K562 (cell line): ENCODE data around the gene TIMP2. TPM values are rescaled to one million over a fixed set of nuclear protein-coding genes. Genes with fewer than 3 reads are reported as not detected.

ENCODE experiments used
- C11orf30 ChIP-seq: fragments of 450-650 bp; IDR thresholded peaks from 2 replicates; pipeline ENCODE4 v1.6.1; 2016; ENCODE audit warnings: low read depth, mild to moderate bottlenecking
- CBFB ChIP-seq: sonication (generic); formaldehyde crosslinking; IDR thresholded peaks from 2 replicates; pipeline ENCODE4 v1.4.0; 2020; ENCODE audit warnings: mild to moderate bottlenecking, missing genetic modification reagents
- CHD4 ChIP-seq: fragments of 200-600 bp; sonication (generic); IDR thresholded peaks from 3 replicates; pipeline ENCODE4 v1.6.1; 2012; ENCODE audit warnings: low read depth, mild to moderate bottlenecking, mixed read lengths, low read length, inconsistent platforms; ENCODE audit not compliant: insufficient read depth, insufficient replicate concordance, poor library complexity, severe bottlenecking
- NR2F6 ChIP-seq: fragments of 450-650 bp; formaldehyde crosslinking; IDR thresholded peaks from 2 replicates; pipeline ENCODE4 v1.4.0; 2020; ENCODE audit warnings: mild to moderate bottlenecking
- TCF7L2 ChIP-seq: fragments of 150-350 bp; IDR thresholded peaks from 2 replicates; pipeline ENCODE4 v1.6.1; 2016; ENCODE audit warnings: low read depth, mild to moderate bottlenecking, low read length, moderate library complexity
- TGIF2 ChIP-seq: sonication (generic); formaldehyde crosslinking; IDR thresholded peaks from 2 replicates; pipeline ENCODE4 v1.8.1; 2022; ENCODE audit warnings: mild to moderate bottlenecking, missing genetic modification reagents, moderate library complexity
- ZNF175 ChIP-seq: fragments of 200-800 bp; sonication (Bioruptor generic); IDR thresholded peaks from 2 replicates; pipeline ENCODE4 v1.6.1; 2016; ENCODE audit warnings: low read depth, mild to moderate bottlenecking, missing genetic modification characterization, missing compliant biosample characterization
- polyA plus RNA-seq, 8 experiments: library from polyadenylated mRNA; depleted of rRNA in 4 of 8; stranded (reverse) in 5 of 8; unstranded in 3 of 8; fragments of >200 nt; fragmentation: Nextera tagmentation in 2 of 8; fragmentation: Illumina TruSeq in 1 of 8; extraction: Ambion mirVana in 2 of 8; extraction: Trizol in 1 of 8; gene quantifications; 2 replicates each; pipeline versions ENCODE4 v1.2.1 to v1.2.3, GENCODE V29; 2011 to 2014; ENCODE audit warnings: inconsistent platforms in 1 of 8, missing spikeins in 1 of 8
- total RNA-seq, 7 experiments: library from RNA; depleted of rRNA in 6 of 7; stranded (reverse); fragments of >200 nt in 6 of 7; fragmentation: Illumina TruSeq in 2 of 7; extraction: Trizol in 2 of 7; gene quantifications; 2 replicates each; pipeline versions ENCODE4 v1.2.1 to v1.2.3, GENCODE V29; 2011 to 2021; ENCODE audit warnings: low replicate concordance in 1 of 7
- TF ChIP-seq, protein P1 (sequence below): fragments of 200-600 bp; sonication (generic); IDR thresholded peaks from one replicate; pipeline ENCODE4 v1.6.1; 2012; ENCODE audit warnings: mild to moderate bottlenecking, low read depth, low read length, inconsistent platforms
- TF ChIP-seq, protein P2 (sequence below): sonication (generic); formaldehyde crosslinking; IDR thresholded peaks from 2 replicates; pipeline ENCODE4 v1.8.1; 2023; ENCODE audit warnings: mild to moderate bottlenecking, missing genetic modification reagents
- TF ChIP-seq, protein P3 (sequence below): sonication (generic); formaldehyde crosslinking; IDR thresholded peaks from 2 replicates; pipeline ENCODE4 v1.8.1; 2023; ENCODE audit warnings: mild to moderate bottlenecking, missing genetic modification reagents

TIMP2 gene
- total and polyA plus RNA-seq, 9 of the 15 experiments (the other 6 are each of a cell fraction or from before 2014, with no cell fraction given), result 0.55 TPM; not detected in 8

DNA sequence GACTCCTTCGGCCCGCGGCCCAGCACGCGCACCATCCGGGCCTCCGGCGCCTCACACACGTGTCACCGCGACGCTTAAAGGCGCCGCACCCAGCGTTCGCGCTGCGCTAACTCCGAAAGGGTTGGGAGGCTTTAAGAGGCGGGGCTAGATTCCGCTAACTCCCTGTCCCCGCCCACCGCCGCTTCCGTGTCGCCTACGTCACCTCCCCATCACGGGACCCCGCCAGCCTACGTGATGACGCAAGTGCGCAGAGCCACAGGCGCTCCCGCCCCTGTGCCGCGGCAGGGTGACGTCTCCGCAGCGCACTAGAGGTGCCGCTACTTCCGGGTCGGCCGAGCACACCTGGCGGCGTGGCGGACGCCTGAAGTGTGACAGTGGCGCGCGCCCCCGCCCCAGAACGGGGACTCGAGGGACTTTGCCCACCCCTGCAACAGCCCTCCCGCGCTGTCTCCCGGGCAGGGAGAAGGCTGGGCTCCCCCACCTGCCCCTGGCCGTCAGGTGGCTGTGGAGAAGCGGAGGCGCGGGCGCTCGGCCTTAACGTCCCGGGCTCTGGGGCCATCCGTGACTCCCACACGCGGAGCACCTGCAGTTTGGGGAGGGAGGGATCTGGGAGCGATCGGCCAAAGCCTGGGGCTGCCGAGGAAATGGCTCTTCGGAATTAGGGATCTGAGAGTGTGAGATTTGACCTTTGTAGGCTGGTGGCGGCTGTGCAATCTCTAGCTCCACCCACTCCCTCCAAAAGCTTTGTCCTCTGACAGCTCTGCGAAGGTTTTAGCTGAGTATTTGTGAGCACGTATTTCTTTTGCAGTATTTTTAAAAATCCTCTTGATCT, 84.2 kb downstream of the TIMP2 start, which contains the start of gene USP36 (continued):
- TF ChIP-seq, protein P1, sequence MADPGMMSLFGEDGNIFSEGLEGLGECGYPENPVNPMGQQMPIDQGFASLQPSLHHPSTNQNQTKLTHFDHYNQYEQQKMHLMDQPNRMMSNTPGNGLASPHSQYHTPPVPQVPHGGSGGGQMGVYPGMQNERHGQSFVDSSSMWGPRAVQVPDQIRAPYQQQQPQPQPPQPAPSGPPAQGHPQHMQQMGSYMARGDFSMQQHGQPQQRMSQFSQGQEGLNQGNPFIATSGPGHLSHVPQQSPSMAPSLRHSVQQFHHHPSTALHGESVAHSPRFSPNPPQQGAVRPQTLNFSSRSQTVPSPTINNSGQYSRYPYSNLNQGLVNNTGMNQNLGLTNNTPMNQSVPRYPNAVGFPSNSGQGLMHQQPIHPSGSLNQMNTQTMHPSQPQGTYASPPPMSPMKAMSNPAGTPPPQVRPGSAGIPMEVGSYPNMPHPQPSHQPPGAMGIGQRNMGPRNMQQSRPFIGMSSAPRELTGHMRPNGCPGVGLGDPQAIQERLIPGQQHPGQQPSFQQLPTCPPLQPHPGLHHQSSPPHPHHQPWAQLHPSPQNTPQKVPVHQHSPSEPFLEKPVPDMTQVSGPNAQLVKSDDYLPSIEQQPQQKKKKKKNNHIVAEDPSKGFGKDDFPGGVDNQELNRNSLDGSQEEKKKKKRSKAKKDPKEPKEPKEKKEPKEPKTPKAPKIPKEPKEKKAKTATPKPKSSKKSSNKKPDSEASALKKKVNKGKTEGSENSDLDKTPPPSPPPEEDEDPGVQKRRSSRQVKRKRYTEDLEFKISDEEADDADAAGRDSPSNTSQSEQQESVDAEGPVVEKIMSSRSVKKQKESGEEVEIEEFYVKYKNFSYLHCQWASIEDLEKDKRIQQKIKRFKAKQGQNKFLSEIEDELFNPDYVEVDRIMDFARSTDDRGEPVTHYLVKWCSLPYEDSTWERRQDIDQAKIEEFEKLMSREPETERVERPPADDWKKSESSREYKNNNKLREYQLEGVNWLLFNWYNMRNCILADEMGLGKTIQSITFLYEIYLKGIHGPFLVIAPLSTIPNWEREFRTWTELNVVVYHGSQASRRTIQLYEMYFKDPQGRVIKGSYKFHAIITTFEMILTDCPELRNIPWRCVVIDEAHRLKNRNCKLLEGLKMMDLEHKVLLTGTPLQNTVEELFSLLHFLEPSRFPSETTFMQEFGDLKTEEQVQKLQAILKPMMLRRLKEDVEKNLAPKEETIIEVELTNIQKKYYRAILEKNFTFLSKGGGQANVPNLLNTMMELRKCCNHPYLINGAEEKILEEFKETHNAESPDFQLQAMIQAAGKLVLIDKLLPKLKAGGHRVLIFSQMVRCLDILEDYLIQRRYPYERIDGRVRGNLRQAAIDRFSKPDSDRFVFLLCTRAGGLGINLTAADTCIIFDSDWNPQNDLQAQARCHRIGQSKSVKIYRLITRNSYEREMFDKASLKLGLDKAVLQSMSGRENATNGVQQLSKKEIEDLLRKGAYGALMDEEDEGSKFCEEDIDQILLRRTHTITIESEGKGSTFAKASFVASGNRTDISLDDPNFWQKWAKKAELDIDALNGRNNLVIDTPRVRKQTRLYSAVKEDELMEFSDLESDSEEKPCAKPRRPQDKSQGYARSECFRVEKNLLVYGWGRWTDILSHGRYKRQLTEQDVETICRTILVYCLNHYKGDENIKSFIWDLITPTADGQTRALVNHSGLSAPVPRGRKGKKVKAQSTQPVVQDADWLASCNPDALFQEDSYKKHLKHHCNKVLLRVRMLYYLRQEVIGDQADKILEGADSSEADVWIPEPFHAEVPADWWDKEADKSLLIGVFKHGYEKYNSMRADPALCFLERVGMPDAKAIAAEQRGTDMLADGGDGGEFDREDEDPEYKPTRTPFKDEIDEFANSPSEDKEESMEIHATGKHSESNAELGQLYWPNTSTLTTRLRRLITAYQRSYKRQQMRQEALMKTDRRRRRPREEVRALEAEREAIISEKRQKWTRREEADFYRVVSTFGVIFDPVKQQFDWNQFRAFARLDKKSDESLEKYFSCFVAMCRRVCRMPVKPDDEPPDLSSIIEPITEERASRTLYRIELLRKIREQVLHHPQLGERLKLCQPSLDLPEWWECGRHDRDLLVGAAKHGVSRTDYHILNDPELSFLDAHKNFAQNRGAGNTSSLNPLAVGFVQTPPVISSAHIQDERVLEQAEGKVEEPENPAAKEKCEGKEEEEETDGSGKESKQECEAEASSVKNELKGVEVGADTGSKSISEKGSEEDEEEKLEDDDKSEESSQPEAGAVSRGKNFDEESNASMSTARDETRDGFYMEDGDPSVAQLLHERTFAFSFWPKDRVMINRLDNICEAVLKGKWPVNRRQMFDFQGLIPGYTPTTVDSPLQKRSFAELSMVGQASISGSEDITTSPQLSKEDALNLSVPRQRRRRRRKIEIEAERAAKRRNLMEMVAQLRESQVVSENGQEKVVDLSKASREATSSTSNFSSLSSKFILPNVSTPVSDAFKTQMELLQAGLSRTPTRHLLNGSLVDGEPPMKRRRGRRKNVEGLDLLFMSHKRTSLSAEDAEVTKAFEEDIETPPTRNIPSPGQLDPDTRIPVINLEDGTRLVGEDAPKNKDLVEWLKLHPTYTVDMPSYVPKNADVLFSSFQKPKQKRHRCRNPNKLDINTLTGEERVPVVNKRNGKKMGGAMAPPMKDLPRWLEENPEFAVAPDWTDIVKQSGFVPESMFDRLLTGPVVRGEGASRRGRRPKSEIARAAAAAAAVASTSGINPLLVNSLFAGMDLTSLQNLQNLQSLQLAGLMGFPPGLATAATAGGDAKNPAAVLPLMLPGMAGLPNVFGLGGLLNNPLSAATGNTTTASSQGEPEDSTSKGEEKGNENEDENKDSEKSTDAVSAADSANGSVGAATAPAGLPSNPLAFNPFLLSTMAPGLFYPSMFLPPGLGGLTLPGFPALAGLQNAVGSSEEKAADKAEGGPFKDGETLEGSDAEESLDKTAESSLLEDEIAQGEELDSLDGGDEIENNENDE, result no peak
- TF ChIP-seq ZNF175 (CRISPR knock-in tag), result no peak
- TF ChIP-seq NR2F6 (CRISPR knock-in tag), result 0 out of 2 replicates have a peak, but pooled peaks have one; percentile 41
- TF ChIP-seq TCF7L2, result no peak
- TF ChIP-seq CHD4, result no peak
- peak; percentile 78 for TF ChIP-seq C11orf30
- no peak; the same call in 1 of the 2 replicates for TF ChIP-seq CBFB
- TF ChIP-seq, protein P2, sequence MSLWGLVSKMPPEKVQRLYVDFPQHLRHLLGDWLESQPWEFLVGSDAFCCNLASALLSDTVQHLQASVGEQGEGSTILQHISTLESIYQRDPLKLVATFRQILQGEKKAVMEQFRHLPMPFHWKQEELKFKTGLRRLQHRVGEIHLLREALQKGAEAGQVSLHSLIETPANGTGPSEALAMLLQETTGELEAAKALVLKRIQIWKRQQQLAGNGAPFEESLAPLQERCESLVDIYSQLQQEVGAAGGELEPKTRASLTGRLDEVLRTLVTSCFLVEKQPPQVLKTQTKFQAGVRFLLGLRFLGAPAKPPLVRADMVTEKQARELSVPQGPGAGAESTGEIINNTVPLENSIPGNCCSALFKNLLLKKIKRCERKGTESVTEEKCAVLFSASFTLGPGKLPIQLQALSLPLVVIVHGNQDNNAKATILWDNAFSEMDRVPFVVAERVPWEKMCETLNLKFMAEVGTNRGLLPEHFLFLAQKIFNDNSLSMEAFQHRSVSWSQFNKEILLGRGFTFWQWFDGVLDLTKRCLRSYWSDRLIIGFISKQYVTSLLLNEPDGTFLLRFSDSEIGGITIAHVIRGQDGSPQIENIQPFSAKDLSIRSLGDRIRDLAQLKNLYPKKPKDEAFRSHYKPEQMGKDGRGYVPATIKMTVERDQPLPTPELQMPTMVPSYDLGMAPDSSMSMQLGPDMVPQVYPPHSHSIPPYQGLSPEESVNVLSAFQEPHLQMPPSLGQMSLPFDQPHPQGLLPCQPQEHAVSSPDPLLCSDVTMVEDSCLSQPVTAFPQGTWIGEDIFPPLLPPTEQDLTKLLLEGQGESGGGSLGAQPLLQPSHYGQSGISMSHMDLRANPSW (CRISPR knock-in tag), result no peak
- TF ChIP-seq, protein P3, sequence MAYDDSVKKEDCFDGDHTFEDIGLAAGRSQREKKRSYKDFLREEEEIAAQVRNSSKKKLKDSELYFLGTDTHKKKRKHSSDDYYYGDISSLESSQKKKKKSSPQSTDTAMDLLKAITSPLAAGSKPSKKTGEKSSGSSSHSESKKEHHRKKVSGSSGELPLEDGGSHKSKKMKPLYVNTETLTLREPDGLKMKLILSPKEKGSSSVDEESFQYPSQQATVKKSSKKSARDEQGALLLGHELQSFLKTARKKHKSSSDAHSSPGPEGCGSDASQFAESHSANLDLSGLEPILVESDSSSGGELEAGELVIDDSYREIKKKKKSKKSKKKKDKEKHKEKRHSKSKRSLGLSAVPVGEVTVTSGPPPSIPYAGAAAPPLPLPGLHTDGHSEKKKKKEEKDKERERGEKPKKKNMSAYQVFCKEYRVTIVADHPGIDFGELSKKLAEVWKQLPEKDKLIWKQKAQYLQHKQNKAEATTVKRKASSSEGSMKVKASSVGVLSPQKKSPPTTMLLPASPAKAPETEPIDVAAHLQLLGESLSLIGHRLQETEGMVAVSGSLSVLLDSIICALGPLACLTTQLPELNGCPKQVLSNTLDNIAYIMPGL (CRISPR knock-in tag), result no peak; the same call in 1 of the 2 replicates
- TF ChIP-seq TGIF2, result no peak
